SK-N-SH treated with all-trans-retinoic acid at 6 μM for 48 hours (cell line): ENCODE results near the gene IFT27.

ENCODE experiments used
- ATAC-seq: fragments of 200-7000 bp; cut with Tn5 transposase; 3 replicates; pipeline ENCODE4 v1.9.1; 2020; ENCODE audit warnings: mild to moderate bottlenecking, moderate library complexity
- ARNTL ChIP-seq: fragments of 450-650 bp; formaldehyde crosslinking; IDR thresholded peaks from 2 replicates; pipeline ENCODE4 v1.5.0; 2020; ENCODE audit warnings: low read depth, mild to moderate bottlenecking, moderate library complexity, borderline replicate concordance
- BACH2 ChIP-seq: fragments of 250-450 bp; sonication (Bioruptor Pico); IDR thresholded peaks from 2 replicates; pipeline ENCODE4 v1.9.0; 2021; ENCODE audit warnings: mild to moderate bottlenecking, borderline replicate concordance
- ESRRG ChIP-seq: fragments of 250-450 bp; sonication (Bioruptor Pico); IDR thresholded peaks from 2 replicates; pipeline ENCODE4 v1.6.1; 2021; ENCODE audit warnings: mild to moderate bottlenecking
- GLIS3 ChIP-seq: fragments of 250-450 bp; sonication (Bioruptor Pico); IDR thresholded peaks from 2 replicates; pipeline ENCODE4 v1.5.0; 2020; ENCODE audit warnings: mild to moderate bottlenecking, moderate library complexity
- ISL1 ChIP-seq: fragments of 250-450 bp; sonication (Bioruptor Pico); IDR thresholded peaks from 2 replicates; pipeline ENCODE4 v2.1.2; 2022; ENCODE audit warnings: mild to moderate bottlenecking, moderate library complexity
- RARB ChIP-seq: fragments of 250-450 bp; sonication (Bioruptor Pico); IDR thresholded peaks from 2 replicates; pipeline ENCODE4 v1.8.0; 2021; ENCODE audit warnings: mild to moderate bottlenecking, moderate library complexity
- SNAI2 ChIP-seq: fragments of 250-450 bp; sonication (Bioruptor Pico); IDR thresholded peaks from 2 replicates; pipeline ENCODE4 v1.5.0; 2020; ENCODE audit warnings: mild to moderate bottlenecking, moderate library complexity
- TCF4 ChIP-seq: fragments of 250-450 bp; sonication (Bioruptor Pico); IDR thresholded peaks from 2 replicates; pipeline ENCODE4 v1.8.0; 2021; ENCODE audit warnings: mild to moderate bottlenecking, moderate library complexity, borderline replicate concordance
- TOX ChIP-seq: fragments of 250-450 bp; sonication (Bioruptor Pico); IDR thresholded peaks from 2 replicates; pipeline ENCODE4 v1.8.0; 2021; ENCODE audit warnings: mild to moderate bottlenecking, moderate library complexity, borderline replicate concordance
- ZC3H10 ChIP-seq: fragments of 250-450 bp; sonication (Bioruptor Pico); IDR thresholded peaks from 2 replicates; pipeline ENCODE4 v1.5.1; 2021; ENCODE audit warnings: mild to moderate bottlenecking, moderate library complexity
- ZFP3 ChIP-seq: fragments of 250-450 bp; sonication (Bioruptor Pico); IDR thresholded peaks from 2 replicates; pipeline ENCODE4 v1.5.0; 2020; ENCODE audit warnings: mild to moderate bottlenecking, moderate library complexity
- ZFP30 ChIP-seq: fragments of 450-650 bp; formaldehyde crosslinking; IDR thresholded peaks from 2 replicates; pipeline ENCODE4 v1.5.0; 2022; ENCODE audit warnings: mild to moderate bottlenecking, moderate library complexity
- ZNF565 ChIP-seq: fragments of 450-650 bp; formaldehyde crosslinking; conservative IDR thresholded peaks from 2 replicates; pipeline ENCODE4 v1.5.0; 2020; ENCODE audit warnings: low read depth, mild to moderate bottlenecking, moderate library complexity
- ZNF70 ChIP-seq: fragments of 450-650 bp; formaldehyde crosslinking; IDR thresholded peaks from 2 replicates; pipeline ENCODE4 v1.5.0; 2020; ENCODE audit warnings: mild to moderate bottlenecking, moderate library complexity
- ZNF8 ChIP-seq: fragments of 450-650 bp; formaldehyde crosslinking; IDR thresholded peaks from 2 replicates; pipeline ENCODE4 v1.5.0; 2020; ENCODE audit warnings: mild to moderate bottlenecking, moderate library complexity
- TF ChIP-seq, protein P1 (sequence below): fragments of 250-450 bp; sonication (Bioruptor Pico); IDR thresholded peaks from 2 replicates; pipeline ENCODE4 v1.5.1; 2020; ENCODE audit warnings: low read depth, mild to moderate bottlenecking, moderate library complexity
- TF ChIP-seq, protein P2 (sequence below): fragments of 250-450 bp; sonication (Bioruptor Pico); IDR thresholded peaks from 2 replicates; pipeline ENCODE4 v1.5.0; 2020; ENCODE audit warnings: mild to moderate bottlenecking, moderate library complexity
- TF ChIP-seq, protein P3 (sequence below): fragments of 250-450 bp; sonication (Bioruptor Pico); IDR thresholded peaks from 2 replicates; pipeline ENCODE4 v1.8.0; 2021; ENCODE audit warnings: low read depth, mild to moderate bottlenecking, moderate library complexity, borderline replicate concordance
- TF ChIP-seq, protein P4 (sequence below): fragments of 250-450 bp; sonication (Bioruptor Pico); IDR thresholded peaks from 2 replicates; pipeline ENCODE4 v1.8.0; 2020; ENCODE audit warnings: mild to moderate bottlenecking, moderate library complexity, borderline replicate concordance

Gene IFT27

DNA sequence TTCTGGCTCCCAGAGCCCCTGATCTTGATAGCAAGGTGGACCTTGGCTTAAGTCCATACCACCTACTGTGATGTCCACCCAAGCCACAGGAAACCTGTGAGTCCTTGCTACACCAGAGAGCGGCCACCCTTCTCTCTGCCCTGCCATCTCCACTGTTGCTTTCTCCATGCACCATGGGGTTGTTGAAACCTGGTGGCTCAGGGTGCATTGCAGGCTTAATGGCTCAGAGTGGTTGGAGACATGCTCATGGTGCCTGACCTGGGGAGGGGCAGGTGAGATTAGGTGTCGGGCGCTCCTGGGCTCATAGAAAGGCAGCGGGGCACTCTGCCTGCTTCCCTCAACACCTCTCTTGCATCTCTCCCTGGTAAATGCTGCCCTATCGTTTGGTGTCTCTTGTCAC lies 47.4 kb downstream of the IFT27 start:
- ATAC-seq: no peak

DNA sequence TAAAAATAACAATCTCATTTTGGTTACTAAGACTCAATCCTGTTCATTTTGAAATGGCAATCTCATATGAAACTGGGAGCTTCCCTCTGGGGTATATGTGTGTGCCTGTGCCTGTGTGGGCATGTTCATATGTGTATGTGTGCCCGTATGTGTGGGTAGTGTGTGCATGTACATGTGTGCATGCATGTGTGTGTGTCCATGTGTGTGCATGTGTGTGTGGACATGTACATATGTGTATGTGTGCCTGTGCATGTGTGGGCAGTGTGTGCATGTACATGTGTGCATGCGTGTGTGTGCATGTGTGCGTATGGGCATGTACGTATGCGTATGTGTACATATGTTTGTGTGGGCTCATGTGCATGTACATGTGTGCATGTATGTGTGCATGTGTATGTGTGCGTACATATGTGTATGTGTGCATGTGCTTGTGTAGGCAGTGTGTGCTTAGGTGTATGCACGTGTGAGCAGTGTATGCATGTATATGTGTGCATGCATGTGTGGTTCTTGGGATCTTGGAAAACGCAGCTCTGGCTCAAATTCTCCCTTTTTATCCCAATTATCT lies 47.9 kb downstream of the IFT27 start:
- TF ChIP-seq ZFP30 (CRISPR knock-in tag) (no peak), TOX (CRISPR knock-in tag) (no peak), ZNF70 (CRISPR knock-in tag) (no peak), ZNF565 (no peak), ZNF8 (CRISPR knock-in tag) (no peak), ARNTL (CRISPR knock-in tag) (no peak), SNAI2 (CRISPR knock-in tag) (no peak), ZC3H10 (no peak), ESRRG (no peak), ISL1 (CRISPR knock-in tag) (no peak), RARB (CRISPR knock-in tag) (no peak)
- TF ChIP-seq, protein P1, sequence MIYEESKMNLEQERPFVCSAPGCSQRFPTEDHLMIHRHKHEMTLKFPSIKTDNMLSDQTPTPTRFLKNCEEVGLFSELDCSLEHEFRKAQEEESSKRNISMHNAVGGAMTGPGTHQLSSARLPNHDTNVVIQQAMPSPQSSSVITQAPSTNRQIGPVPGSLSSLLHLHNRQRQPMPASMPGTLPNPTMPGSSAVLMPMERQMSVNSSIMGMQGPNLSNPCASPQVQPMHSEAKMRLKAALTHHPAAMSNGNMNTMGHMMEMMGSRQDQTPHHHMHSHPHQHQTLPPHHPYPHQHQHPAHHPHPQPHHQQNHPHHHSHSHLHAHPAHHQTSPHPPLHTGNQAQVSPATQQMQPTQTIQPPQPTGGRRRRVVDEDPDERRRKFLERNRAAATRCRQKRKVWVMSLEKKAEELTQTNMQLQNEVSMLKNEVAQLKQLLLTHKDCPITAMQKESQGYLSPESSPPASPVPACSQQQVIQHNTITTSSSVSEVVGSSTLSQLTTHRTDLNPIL (CRISPR knock-in tag): no peak
- ATAC-seq: no peak

More for the DNA sequence above, 47.4 kb downstream of the IFT27 start:
- TF ChIP-seq TOX (CRISPR knock-in tag) (no peak), ISL1 (CRISPR knock-in tag) (no peak), GLIS3 (CRISPR knock-in tag) (no peak), TCF4 (CRISPR knock-in tag) (no peak)

DNA sequence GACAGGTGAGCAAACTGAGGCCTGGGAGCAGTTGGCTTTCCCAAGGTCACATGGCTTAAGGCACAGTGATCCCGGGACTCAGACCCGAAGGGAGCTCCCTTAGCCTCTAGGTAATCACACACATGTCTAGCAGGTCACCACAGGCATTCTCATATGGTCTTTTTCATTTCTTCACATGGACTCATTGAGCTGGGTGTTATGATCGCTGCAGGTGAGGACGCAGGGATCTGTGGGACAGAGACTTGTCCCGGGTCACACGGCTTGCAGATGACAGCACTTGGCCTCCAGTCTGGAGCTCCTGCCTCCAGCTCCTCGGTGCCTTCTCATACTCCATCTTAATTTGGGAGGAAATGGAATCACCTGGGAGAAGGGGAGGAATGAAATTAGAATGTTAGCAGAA lies 48.8 kb downstream of the IFT27 start:
- ATAC-seq: no peak
- TF ChIP-seq RARB (CRISPR knock-in tag): no peak

DNA sequence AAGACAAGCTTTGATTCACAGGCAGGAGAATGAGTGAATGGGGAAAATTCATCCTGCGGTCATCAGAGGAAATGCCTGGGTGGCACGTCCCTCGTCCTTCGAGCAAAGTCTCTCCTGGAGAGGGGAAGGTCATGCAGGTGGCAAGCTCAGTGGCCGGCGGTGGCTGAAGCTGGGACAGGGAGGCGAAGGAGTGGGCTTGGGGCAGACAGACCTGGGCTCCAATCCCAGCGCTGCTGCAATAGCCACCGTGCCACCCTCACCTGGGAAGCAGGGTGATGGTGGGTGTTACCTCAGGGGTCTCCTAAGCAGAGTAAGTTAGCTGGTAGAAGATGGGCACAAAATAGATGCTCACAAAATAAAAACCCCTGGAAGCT lies 49.9 kb downstream of the IFT27 start:
- no peak for ATAC-seq
- TF ChIP-seq ZNF8 (CRISPR knock-in tag) (no peak), TOX (CRISPR knock-in tag) (no peak), ZNF565 (no peak), BACH2 (CRISPR knock-in tag) (no peak), ZNF70 (CRISPR knock-in tag) (no peak)
- TF ChIP-seq, protein P2, sequence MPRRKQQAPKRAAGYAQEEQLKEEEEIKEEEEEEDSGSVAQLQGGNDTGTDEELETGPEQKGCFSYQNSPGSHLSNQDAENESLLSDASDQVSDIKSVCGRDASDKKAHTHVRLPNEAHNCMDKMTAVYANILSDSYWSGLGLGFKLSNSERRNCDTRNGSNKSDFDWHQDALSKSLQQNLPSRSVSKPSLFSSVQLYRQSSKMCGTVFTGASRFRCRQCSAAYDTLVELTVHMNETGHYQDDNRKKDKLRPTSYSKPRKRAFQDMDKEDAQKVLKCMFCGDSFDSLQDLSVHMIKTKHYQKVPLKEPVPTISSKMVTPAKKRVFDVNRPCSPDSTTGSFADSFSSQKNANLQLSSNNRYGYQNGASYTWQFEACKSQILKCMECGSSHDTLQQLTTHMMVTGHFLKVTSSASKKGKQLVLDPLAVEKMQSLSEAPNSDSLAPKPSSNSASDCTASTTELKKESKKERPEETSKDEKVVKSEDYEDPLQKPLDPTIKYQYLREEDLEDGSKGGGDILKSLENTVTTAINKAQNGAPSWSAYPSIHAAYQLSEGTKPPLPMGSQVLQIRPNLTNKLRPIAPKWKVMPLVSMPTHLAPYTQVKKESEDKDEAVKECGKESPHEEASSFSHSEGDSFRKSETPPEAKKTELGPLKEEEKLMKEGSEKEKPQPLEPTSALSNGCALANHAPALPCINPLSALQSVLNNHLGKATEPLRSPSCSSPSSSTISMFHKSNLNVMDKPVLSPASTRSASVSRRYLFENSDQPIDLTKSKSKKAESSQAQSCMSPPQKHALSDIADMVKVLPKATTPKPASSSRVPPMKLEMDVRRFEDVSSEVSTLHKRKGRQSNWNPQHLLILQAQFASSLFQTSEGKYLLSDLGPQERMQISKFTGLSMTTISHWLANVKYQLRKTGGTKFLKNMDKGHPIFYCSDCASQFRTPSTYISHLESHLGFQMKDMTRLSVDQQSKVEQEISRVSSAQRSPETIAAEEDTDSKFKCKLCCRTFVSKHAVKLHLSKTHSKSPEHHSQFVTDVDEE (CRISPR knock-in tag): no peak
- TF ChIP-seq, protein P1 (CRISPR knock-in tag): no peak
- TF ChIP-seq, protein P3, sequence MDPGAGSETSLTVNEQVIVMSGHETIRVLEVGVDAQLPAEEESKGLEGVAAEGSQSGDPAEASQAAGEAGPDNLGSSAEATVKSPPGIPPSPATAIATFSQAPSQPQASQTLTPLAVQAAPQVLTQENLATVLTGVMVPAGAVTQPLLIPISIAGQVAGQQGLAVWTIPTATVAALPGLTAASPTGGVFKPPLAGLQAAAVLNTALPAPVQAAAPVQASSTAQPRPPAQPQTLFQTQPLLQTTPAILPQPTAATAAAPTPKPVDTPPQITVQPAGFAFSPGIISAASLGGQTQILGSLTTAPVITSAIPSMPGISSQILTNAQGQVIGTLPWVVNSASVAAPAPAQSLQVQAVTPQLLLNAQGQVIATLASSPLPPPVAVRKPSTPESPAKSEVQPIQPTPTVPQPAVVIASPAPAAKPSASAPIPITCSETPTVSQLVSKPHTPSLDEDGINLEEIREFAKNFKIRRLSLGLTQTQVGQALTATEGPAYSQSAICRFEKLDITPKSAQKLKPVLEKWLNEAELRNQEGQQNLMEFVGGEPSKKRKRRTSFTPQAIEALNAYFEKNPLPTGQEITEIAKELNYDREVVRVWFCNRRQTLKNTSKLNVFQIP: no peak

DNA sequence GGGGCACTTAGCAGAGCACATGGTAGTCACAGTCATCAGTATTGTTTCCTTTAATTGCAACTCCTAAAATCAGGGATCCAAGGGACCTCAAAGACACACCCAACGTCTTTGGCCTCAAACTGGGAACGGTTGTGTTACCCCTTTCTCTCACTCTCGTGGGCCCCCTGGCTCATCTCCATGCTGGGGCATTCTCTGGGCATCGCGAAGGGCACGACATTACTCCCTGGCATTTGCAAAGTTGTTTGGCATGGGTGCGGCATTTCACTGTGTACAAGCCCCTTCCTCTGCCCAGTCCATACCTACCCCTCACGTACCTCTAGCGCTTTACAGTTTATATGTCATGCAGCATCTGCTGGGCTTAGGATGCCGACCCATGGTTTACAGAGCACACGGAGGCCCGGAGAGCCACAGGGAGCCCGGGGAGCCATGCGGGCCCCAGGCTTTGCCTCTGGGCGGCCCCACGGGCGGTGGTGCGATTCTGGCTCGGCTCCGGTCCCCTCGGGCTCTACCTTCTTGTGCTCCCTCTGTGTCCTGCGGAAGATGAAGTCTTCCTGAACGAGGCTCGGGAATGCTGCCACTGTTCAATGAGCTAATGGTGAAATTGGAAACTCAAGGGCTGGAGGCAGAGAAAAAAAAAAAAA lies 50.4 kb downstream of the IFT27 start:
- ATAC-seq: no peak
- TF ChIP-seq RARB (CRISPR knock-in tag) (no peak), ZFP30 (CRISPR knock-in tag) (no peak), ZFP3 (CRISPR knock-in tag) (no peak), SNAI2 (CRISPR knock-in tag) (no peak)
- TF ChIP-seq, protein P3: no peak
- TF ChIP-seq, protein P2 (CRISPR knock-in tag): no peak
- TF ChIP-seq, protein P4, sequence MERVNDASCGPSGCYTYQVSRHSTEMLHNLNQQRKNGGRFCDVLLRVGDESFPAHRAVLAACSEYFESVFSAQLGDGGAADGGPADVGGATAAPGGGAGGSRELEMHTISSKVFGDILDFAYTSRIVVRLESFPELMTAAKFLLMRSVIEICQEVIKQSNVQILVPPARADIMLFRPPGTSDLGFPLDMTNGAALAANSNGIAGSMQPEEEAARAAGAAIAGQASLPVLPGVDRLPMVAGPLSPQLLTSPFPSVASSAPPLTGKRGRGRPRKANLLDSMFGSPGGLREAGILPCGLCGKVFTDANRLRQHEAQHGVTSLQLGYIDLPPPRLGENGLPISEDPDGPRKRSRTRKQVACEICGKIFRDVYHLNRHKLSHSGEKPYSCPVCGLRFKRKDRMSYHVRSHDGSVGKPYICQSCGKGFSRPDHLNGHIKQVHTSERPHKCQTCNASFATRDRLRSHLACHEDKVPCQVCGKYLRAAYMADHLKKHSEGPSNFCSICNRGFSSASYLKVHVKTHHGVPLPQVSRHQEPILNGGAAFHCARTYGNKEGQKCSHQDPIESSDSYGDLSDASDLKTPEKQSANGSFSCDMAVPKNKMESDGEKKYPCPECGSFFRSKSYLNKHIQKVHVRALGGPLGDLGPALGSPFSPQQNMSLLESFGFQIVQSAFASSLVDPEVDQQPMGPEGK (CRISPR knock-in tag): no peak
- TF ChIP-seq, all 23 proteins: peak for 0
